ENCODE measurements around the gene CYP11A1. TPM values are rescaled to one million over a fixed set of nuclear protein-coding genes. Genes with fewer than 3 reads are reported as not detected.

CYP11A1 gene
- total RNA-seq, 1 experiment from 2014 or later = 1.7 TPM

GRCh38 chr15:74343797-74344127, 23.7 kb downstream of the CYP11A1 start:
- no peak overlapping the region for H2BK120ac ChIP-seq (ENCODE audit: low read depth, low read length, poor library complexity, severe bottlenecking)
- H4K8ac ChIP-seq (replicated peaks; ENCODE audit: insufficient read length, low read depth, low read length) = no peak overlapping the region
- no peak for TF ChIP-seq CTCF (conservative IDR thresholded peaks at IDR 0.05)
- H3K27ac ChIP-seq (ENCODE audit: insufficient read length, low read depth, low read length) = no peak overlapping the region
- H2AK5ac ChIP-seq (ENCODE audit: insufficient read length, low read length) = no peak overlapping the region
- H2AFZ ChIP-seq (ENCODE audit: low read length) = no peak overlapping the region
- H3K79me2 ChIP-seq (ENCODE audit: insufficient read depth, low read length) = no peaks in the 10 kb centered on the region
- WGBS (ENCODE audit: extremely low coverage, insufficient read length, low lambda C conversion rate) = no CpG with 5 or more reads among the region's 8 CpGs
- no peaks in the 10 kb centered on the region for H3K27me3 ChIP-seq (ENCODE audit: insufficient read depth, low read length)
- Mint-ChIP-seq H3K27me3 (ENCODE audit: low read depth) (peaks cover 12% of the 10 kb centered on the region), H3K4me3 (no peak overlapping the region), H3K9me3 (no peaks in the 10 kb centered on the region), H3K36me3 (ENCODE audit: insufficient read depth in 1 of 3, low read depth in 3 of 3) (peaks cover 0 to 2% (median 0%) of the 10 kb centered on the region in 3 experiments; a peak in 1 of 7 replicates), H3K27ac (no peak overlapping the region), H3K4me1 (peaks cover 5% of the 10 kb centered on the region in 2 experiments)
- no peak overlapping the region for H2BK15ac ChIP-seq (ENCODE audit: low read depth, low read length)
- no peak overlapping the region for H3K4me2 ChIP-seq (ENCODE audit: insufficient read depth, insufficient read length, low read length)
- DNase-seq = no peak
- no peak overlapping the region for H2BK5ac ChIP-seq (ENCODE audit: insufficient read length, low read length)
- H3K14ac ChIP-seq (ENCODE audit: insufficient read depth, low read length) = no peak overlapping the region
- H3K4ac ChIP-seq (ENCODE audit: low read depth, low read length) = no peak overlapping the region
- H4K5ac ChIP-seq (ENCODE audit: insufficient read length, low read depth, low read length) = no peak overlapping the region
- no peak overlapping the region for H2BK12ac ChIP-seq (ENCODE audit: insufficient read length, low read depth, low read length)
- no peak overlapping the region for H3K23ac ChIP-seq (ENCODE audit: insufficient read length, low read depth, low read length)
- H3K79me1 ChIP-seq (ENCODE audit: insufficient read depth, low read depth, low read length, poor library complexity, severe bottlenecking) = no peaks in the 10 kb centered on the region
- H3K4me1 ChIP-seq (ENCODE audit: insufficient read depth, low read length) = no peaks in the 10 kb centered on the region; the same call in 1 of the 2 replicates
- H3K23me2 ChIP-seq (ENCODE audit: insufficient read length, low read depth, low read length, poor library complexity, severe bottlenecking) = no peaks in the 10 kb centered on the region
- no peak overlapping the region for H3T11ph ChIP-seq (ENCODE audit: low read length)
- H3K56ac ChIP-seq (ENCODE audit: insufficient read length, low read depth, low read length) = no peak overlapping the region
- H4K91ac ChIP-seq (ENCODE audit: insufficient read length, low read depth, low read length) = no peak overlapping the region
- H4K20me1 ChIP-seq (ENCODE audit: control insufficient read depth, insufficient read depth, insufficient read length) = no peaks in the 10 kb centered on the region
- H2BK20ac ChIP-seq (ENCODE audit: low read depth, low read length, poor library complexity, severe bottlenecking) = no peak overlapping the region
- no peaks in the 10 kb centered on the region for H3K9me3 ChIP-seq (ENCODE audit: control insufficient read depth, low read depth, low read length)
- no peak overlapping the region for H3K18ac ChIP-seq (ENCODE audit: insufficient read length, low read depth, low read length)
- H3K9ac ChIP-seq (ENCODE audit: extremely low read depth, insufficient read length, low read length) = no peak overlapping the region
